Renal cortical epithelial cell (primary cell): Measurements from ENCODE around the gene RDH5. TPM values are rescaled to one million over a fixed set of nuclear protein-coding genes. Genes with fewer than 3 reads are reported as not detected.
"Not testable (repeated sequence)": the region's sequence is repeated elsewhere in the genome, so short reads cannot be mapped to it uniquely, and the experiment has no call there.

Experiments used
- DNase-seq: peaks from one replicate; pipeline ENCODE4 v3.0.0-alpha.2; 2011; ENCODE audit warnings: low read depth
- total RNA-seq: library from RNA; depleted of rRNA; stranded (reverse); fragments of >200 nt; gene quantifications from 2 replicates; pipeline ENCODE4 v1.2.3, GENCODE V29; 2014

The RDH5 gene
- total RNA-seq, 1 donor from 2014 or later: 2.7 TPM

GRCh38 chr12:55745361-55746173, 25.4 kb downstream of the RDH5 start:
- DNase-seq: no peak

- DNase-seq: no peak
These were observed 26.1 kb downstream of the RDH5 start for GRCh38 chr12:55746174-55746912.

- DNase-seq: no peak
These were observed 26.7 kb downstream of the RDH5 start for GRCh38 chr12:55746913-55747231.

- no peak for DNase-seq
These were observed 28.2 kb downstream of the RDH5 start for GRCh38 chr12:55748230-55748993.

- no peak for DNase-seq
These were observed 35.1 kb downstream of the RDH5 start for GRCh38 chr12:55755246-55755645.

- DNase-seq: no peak
These were observed 37.5 kb downstream of the RDH5 start for GRCh38 chr12:55757701-55758100.

- DNase-seq: not testable (repeated sequence)
These were observed 38.4 kb downstream of the RDH5 start for GRCh38 chr12:55758575-55758974.

- DNase-seq: no peak
These were observed 40.5 kb downstream of the RDH5 start for GRCh38 chr12:55760663-55761062.

GRCh38 chr12:55762646-55763045, 42.5 kb downstream of the RDH5 start:
- DNase-seq: no peak

- DNase-seq: no peak
These were observed 45.6 kb downstream of the RDH5 start for GRCh38 chr12:55765736-55766290.

GRCh38 chr12:55767156-55767555, 47.0 kb downstream of the RDH5 start:
- no peak for DNase-seq

- no peak for DNase-seq
These were observed 51.5 kb downstream of the RDH5 start for GRCh38 chr12:55771736-55772135.

Other genes starting within 250 kb of the RDH5 start
- not detected in 2 replicates for gene OR6C68, start 228.0 kb upstream of the RDH5 start, total RNA-seq
- not detected in 2 replicates for gene OR6C4, start 170.8 kb upstream of the RDH5 start, total RNA-seq
- gene OR2AP1, start 147.9 kb upstream of the RDH5 start, total RNA-seq: not detected in 2 replicates
- not detected in 2 replicates for gene OR10P1, start 83.5 kb upstream of the RDH5 start, total RNA-seq
- under 0.01 and 1.0 TPM in 2 replicates for gene ITGA7, start 12.5 kb upstream of the RDH5 start, total RNA-seq
- 45.7 and 54.7 TPM in 2 replicates for gene BLOC1S1, start 4.3 kb upstream of the RDH5 start, total RNA-seq
- gene CD63, start 8.6 kb downstream of the RDH5 start, total RNA-seq: 688 and 1,583 TPM in 2 replicates
- 1.9 and 7.7 TPM in 2 replicates for gene GDF11, start 22.7 kb downstream of the RDH5 start, total RNA-seq
- gene SARNP, start 97.3 kb downstream of the RDH5 start, total RNA-seq: 123 and 141 TPM in 2 replicates
- gene ORMDL2, start 97.6 kb downstream of the RDH5 start, total RNA-seq: 35.5 and 67.0 TPM in 2 replicates
- gene DNAJC14, start 109.2 kb downstream of the RDH5 start, total RNA-seq: 65.5 and 66.7 TPM in 2 replicates
- 1.0 and 2.6 TPM in 2 replicates for gene MMP19, start 122.5 kb downstream of the RDH5 start, total RNA-seq
- 30.0 and 38.7 TPM in 2 replicates for gene PYM1, start 207.5 kb downstream of the RDH5 start, total RNA-seq
- gene DGKA, start 210.8 kb downstream of the RDH5 start, total RNA-seq: 92.2 and 105 TPM in 2 replicates
- 1.6 and 1.9 TPM in 2 replicates for gene PMEL, start 245.6 kb downstream of the RDH5 start, total RNA-seq
- gene CDK2, start 246.4 kb downstream of the RDH5 start, total RNA-seq: 12.9 and 29.0 TPM in 2 replicates